CD4-positive, CD25-positive, alpha-beta regulatory T cell (primary cell): ENCODE data around the gene SMCO2. TPM values are rescaled to one million over a fixed set of nuclear protein-coding genes. Genes with fewer than 3 reads are reported as not detected.

Experiments used
- ATAC-seq, 2 donors: fragments of 150-1000 bp; cut with Tn5 transposase; one replicate each; pipeline ENCODE4 v1.10.0; 2021; ENCODE audit warnings: low read depth in 2 of 2, moderate number of reproducible peaks in 2 of 2, moderate library complexity in 1 of 2
- DNase-seq, 3 donors: peaks; one replicate each; pipeline versions ENCODE4 v3.0.0 to v3.0.0-alpha.2; 2012 to 2022; ENCODE audit warnings: mixed read lengths in 1 of 3
- H3K27ac ChIP-seq: one replicate; pipeline ENCODE4 v1.7.0; 2013; ENCODE audit warnings: mild to moderate bottlenecking, low read length; ENCODE audit not compliant: insufficient read depth, poor library complexity, severe bottlenecking
- H3K27me3 ChIP-seq: one replicate; pipeline ENCODE4 v1.7.0; 2013; ENCODE audit warnings: low read length; ENCODE audit not compliant: control insufficient read depth, insufficient read depth
- H3K36me3 ChIP-seq: one replicate; pipeline ENCODE4 v1.7.0; 2013; ENCODE audit warnings: mild to moderate bottlenecking, low read length, moderate library complexity; ENCODE audit not compliant: control insufficient read depth, insufficient read depth
- H3K4me1 ChIP-seq: 2 replicates; pipeline ENCODE4 v1.7.0; 2013; ENCODE audit warnings: mild to moderate bottlenecking, low read length; ENCODE audit not compliant: insufficient read depth, control insufficient read depth, poor library complexity, severe bottlenecking
- H3K4me3 ChIP-seq: one replicate; pipeline ENCODE4 v1.7.0; 2013; ENCODE audit warnings: low read depth, mild to moderate bottlenecking, low read length, moderate library complexity
- H3K9me3 ChIP-seq, 2 experiments: 1 replicate in 1 of 2; 2 replicates in 1 of 2; pipeline ENCODE4 v1.7.0; 2013; ENCODE audit warnings: low read length in 2 of 2, mild to moderate bottlenecking in 1 of 2, moderate library complexity in 1 of 2; ENCODE audit not compliant: control insufficient read depth in 2 of 2
- H3K27ac Mint-ChIP-seq, 3 donors: one replicate each; pipeline ENCODE4 v1.8.0; 2020 to 2022; ENCODE audit warnings: mild to moderate bottlenecking in 3 of 3, mixed read lengths in 3 of 3, moderate library complexity in 2 of 3
- H3K27me3 Mint-ChIP-seq: one replicate; pipeline ENCODE4 v1.8.0; 2022; ENCODE audit warnings: mild to moderate bottlenecking, mixed read lengths
- H3K36me3 Mint-ChIP-seq: one replicate; pipeline ENCODE4 v1.8.0; 2020; ENCODE audit warnings: mixed read lengths
- H3K4me1 Mint-ChIP-seq, 4 donors: one replicate each; pipeline ENCODE4 v1.8.0; 2020 to 2022; ENCODE audit warnings: mixed read lengths in 4 of 4, mild to moderate bottlenecking in 1 of 4
- H3K4me3 Mint-ChIP-seq, 4 donors: one replicate each; pipeline ENCODE4 v1.8.0; 2020 to 2022; ENCODE audit warnings: mild to moderate bottlenecking in 4 of 4, mixed read lengths in 4 of 4, moderate library complexity in 3 of 4
- H3K9me3 Mint-ChIP-seq, 7 donors: one replicate each; pipeline ENCODE4 v1.8.0; 2020 to 2022; ENCODE audit warnings: mixed read lengths in 7 of 7, mild to moderate bottlenecking in 3 of 7, moderate library complexity in 2 of 7
- polyA plus RNA-seq, 4 donors: library from polyadenylated mRNA; unstranded; fragments of 300-500 nt; fragmentation: Illumina TruSeq; gene quantifications; one replicate each; pipeline ENCODE4 v1.2.3, GENCODE V29; 2021
- total RNA-seq: library from RNA; stranded (reverse); gene quantifications from one replicate; pipeline ENCODE4 v1.2.3, GENCODE V29; 2022

Gene SMCO2
- total and polyA plus RNA-seq, 5 donors from 2014 or later, result not detected

GRCh38 chr12:27528788-27529187, 82.3 kb downstream of the SMCO2 start:
- Mint-ChIP-seq H3K27me3 (peaks cover 26% of the 10 kb centered on the region), H3K4me1 (peaks cover 8 to 24% (median 14%) of the 10 kb centered on the region in 4 donors), H3K9me3 (no peaks in the 10 kb centered on the region), H3K36me3 (no peaks in the 10 kb centered on the region), H3K4me3 (no peak overlapping the region), H3K27ac (no peak overlapping the region)
- Histone ChIP-seq H3K4me3 (no peak overlapping the region), H3K4me1 (peaks cover 9% of the 10 kb centered on the region), H3K36me3 (no peaks in the 10 kb centered on the region), H3K27ac (no peak overlapping the region), H3K9me3 (no peaks in the 10 kb centered on the region), H3K27me3 (peaks cover 2% of the 10 kb centered on the region)
- ATAC-seq (no peak), DNase-seq (no peak)

GRCh38 chr12:27530157-27530922, 83.8 kb downstream of the SMCO2 start:
- H3K4me1 ChIP-seq, result peaks cover 7% of the 10 kb centered on the region
- no peaks in the 10 kb centered on the region for H3K9me3 ChIP-seq
- H3K36me3 ChIP-seq, result no peaks in the 10 kb centered on the region
- H3K4me3 ChIP-seq, result no peak overlapping the region
- no peak for DNase-seq
- no peaks in the 10 kb centered on the region for H3K27me3 ChIP-seq
- ATAC-seq, result no peak
- no peaks in the 10 kb centered on the region for H3K36me3 Mint-ChIP-seq
- H3K27ac Mint-ChIP-seq, result no peak overlapping the region
- no peaks in the 10 kb centered on the region for H3K9me3 Mint-ChIP-seq
- peak overlapping the region in 1 of 4 donors; percentile 47 for H3K4me3 Mint-ChIP-seq
- H3K4me1 Mint-ChIP-seq, result peaks cover 4 to 24% (median 18%) of the 10 kb centered on the region in 4 donors
- no peak overlapping the region for H3K27ac ChIP-seq
- H3K27me3 Mint-ChIP-seq, result peaks cover 16% of the 10 kb centered on the region

GRCh38 chr12:27531896-27532295, 85.4 kb downstream of the SMCO2 start:
- no peaks in the 10 kb centered on the region for H3K9me3 ChIP-seq
- no peaks in the 10 kb centered on the region for H3K27me3 ChIP-seq
- ATAC-seq, result no peak
- Mint-ChIP-seq H3K36me3 (no peaks in the 10 kb centered on the region), H3K4me3 (no peak overlapping the region), H3K27me3 (peaks cover 16% of the 10 kb centered on the region), H3K27ac (no peak overlapping the region), H3K4me1 (peaks cover 4 to 20% (median 17%) of the 10 kb centered on the region in 4 donors), H3K9me3 (peaks cover 0 to 2% (median 0%) of the 10 kb centered on the region in 7 donors)
- H3K36me3 ChIP-seq, result no peaks in the 10 kb centered on the region
- H3K27ac ChIP-seq, result no peak overlapping the region
- H3K4me3 ChIP-seq, result no peak overlapping the region
- no peak for DNase-seq
- peaks cover 7% of the 10 kb centered on the region for H3K4me1 ChIP-seq

GRCh38 chr12:27534060-27534764, 87.7 kb downstream of the SMCO2 start:
- Mint-ChIP-seq H3K27ac (peak overlapping the region; percentile 47 to 72 (median 70)), H3K4me1 (peaks cover 4 to 18% (median 15%) of the 10 kb centered on the region in 4 donors), H3K9me3 (peaks cover 0 to 2% (median 0%) of the 10 kb centered on the region in 7 donors), H3K27me3 (peaks cover 6% of the 10 kb centered on the region), H3K36me3 (no peaks in the 10 kb centered on the region), H3K4me3 (peak overlapping the region in 1 of 4 donors; percentile 33)
- Histone ChIP-seq H3K27ac (no peak overlapping the region), H3K9me3 (no peaks in the 10 kb centered on the region), H3K4me3 (no peak overlapping the region), H3K36me3 (no peaks in the 10 kb centered on the region), H3K4me1 (peaks cover 7% of the 10 kb centered on the region), H3K27me3 (no peaks in the 10 kb centered on the region)
- peak in 2 of 3 donors; percentile 13 to 23 for DNase-seq
- no peak for ATAC-seq

- H3K4me3 Mint-ChIP-seq, result no peak overlapping the region
- DNase-seq (no peak), ATAC-seq (no peak)
- peaks cover 4 to 18% (median 15%) of the 10 kb centered on the region in 4 donors for H3K4me1 Mint-ChIP-seq
- H3K27me3 ChIP-seq, result no peaks in the 10 kb centered on the region
- H3K27ac Mint-ChIP-seq, result peak overlapping the region in 2 of 3 donors; percentile 47 to 70
- no peak overlapping the region for H3K27ac ChIP-seq
- peaks cover 7% of the 10 kb centered on the region for H3K4me1 ChIP-seq
- peaks cover 0 to 2% (median 0%) of the 10 kb centered on the region in 7 donors for H3K9me3 Mint-ChIP-seq
- H3K4me3 ChIP-seq, result no peak overlapping the region
- no peaks in the 10 kb centered on the region for H3K36me3 ChIP-seq
- no peaks in the 10 kb centered on the region for H3K36me3 Mint-ChIP-seq
- H3K9me3 ChIP-seq, result no peaks in the 10 kb centered on the region
- peaks cover 5% of the 10 kb centered on the region for H3K27me3 Mint-ChIP-seq
These were observed 88.2 kb downstream of the SMCO2 start for GRCh38 chr12:27534765-27535161.

GRCh38 chr12:27535318-27535717, 88.8 kb downstream of the SMCO2 start:
- H3K4me3 Mint-ChIP-seq, result no peak overlapping the region
- H3K36me3 ChIP-seq, result no peaks in the 10 kb centered on the region
- ATAC-seq (no peak), DNase-seq (no peak)
- peaks cover 4 to 18% (median 15%) of the 10 kb centered on the region in 4 donors for H3K4me1 Mint-ChIP-seq
- H3K9me3 ChIP-seq, result no peaks in the 10 kb centered on the region
- peaks cover 7% of the 10 kb centered on the region for H3K4me1 ChIP-seq
- no peak overlapping the region for H3K27ac Mint-ChIP-seq
- H3K27me3 ChIP-seq, result no peaks in the 10 kb centered on the region
- H3K36me3 Mint-ChIP-seq, result no peaks in the 10 kb centered on the region
- peaks cover 0 to 2% (median 0%) of the 10 kb centered on the region in 7 donors for H3K9me3 Mint-ChIP-seq
- H3K27ac ChIP-seq, result no peak overlapping the region
- no peak overlapping the region for H3K4me3 ChIP-seq
- H3K27me3 Mint-ChIP-seq, result no peaks in the 10 kb centered on the region

- Mint-ChIP-seq H3K9me3 (peaks cover 0 to 2% (median 0%) of the 10 kb centered on the region in 7 donors), H3K4me3 (no peak overlapping the region), H3K4me1 (peaks cover 4 to 18% (median 15%) of the 10 kb centered on the region in 4 donors), H3K27ac (no peak overlapping the region), H3K36me3 (no peaks in the 10 kb centered on the region), H3K27me3 (no peaks in the 10 kb centered on the region)
- H3K27me3 ChIP-seq, result no peaks in the 10 kb centered on the region
- no peaks in the 10 kb centered on the region for H3K9me3 ChIP-seq
- H3K36me3 ChIP-seq, result no peaks in the 10 kb centered on the region
- ATAC-seq (no peak), DNase-seq (no peak)
- peaks cover 7% of the 10 kb centered on the region for H3K4me1 ChIP-seq
- H3K27ac ChIP-seq, result no peak overlapping the region
- no peak overlapping the region for H3K4me3 ChIP-seq
These were observed 91.5 kb downstream of the SMCO2 start for GRCh38 chr12:27537855-27538675.
